Activated CD4-positive, alpha-beta T cell treated with anti-CD3 and anti-CD28 coated beads, Interleukin-2, Interleukin-4, amounts not matched to agents 100 ng/mL and 50 ng/mL, durations not matched to agents 16 hours and 8 hours (primary cell): ENCODE results near the gene KIF26A.

ENCODE experiments used
- DNase-seq: peaks from one replicate; pipeline ENCODE4 v3.0.0-alpha.2; 2020; ENCODE audit warnings: low spot score

Gene KIF26A

GRCh38 chr14:104158827-104159798 lies 20.7 kb downstream of the KIF26A start:
- no peak for DNase-seq

- no peak for DNase-seq
Observed at GRCh38 chr14:104159990-104160389, 21.6 kb downstream of the KIF26A start.

- DNase-seq: no peak
Observed at GRCh38 chr14:104161602-104162367, 23.4 kb downstream of the KIF26A start.

- DNase-seq: no peak
Observed at GRCh38 chr14:104162495-104162894, 24.1 kb downstream of the KIF26A start.

- DNase-seq: no peak
Observed at GRCh38 chr14:104163541-104163940, 25.2 kb downstream of the KIF26A start.

- DNase-seq: no peak
Observed at GRCh38 chr14:104164041-104164440, 25.7 kb downstream of the KIF26A start.

GRCh38 chr14:104164512-104164911 lies 26.1 kb downstream of the KIF26A start:
- no peak for DNase-seq

GRCh38 chr14:104166698-104167097 lies 28.3 kb downstream of the KIF26A start:
- DNase-seq: no peak

GRCh38 chr14:104168603-104169002 lies 30.2 kb downstream of the KIF26A start:
- DNase-seq: no peak

- DNase-seq: no peak
Observed at GRCh38 chr14:104169005-104169698, 30.8 kb downstream of the KIF26A start.

GRCh38 chr14:104169699-104170479 lies 31.5 kb downstream of the KIF26A start:
- DNase-seq: no peak

- DNase-seq: no peak
Observed at GRCh38 chr14:104171029-104171697, 32.8 kb downstream of the KIF26A start.

GRCh38 chr14:104171895-104172294 lies 33.5 kb downstream of the KIF26A start:
- DNase-seq: no peak

- no peak for DNase-seq
Observed at GRCh38 chr14:104172349-104172748, 34.0 kb downstream of the KIF26A start.

GRCh38 chr14:104172880-104173279 lies 34.5 kb downstream of the KIF26A start:
- DNase-seq: no peak

GRCh38 chr14:104174051-104174450 lies 35.7 kb downstream of the KIF26A start:
- DNase-seq: no peak

- no peak for DNase-seq
Observed at GRCh38 chr14:104175041-104175440, 36.7 kb downstream of the KIF26A start.

GRCh38 chr14:104175811-104176210 lies 37.4 kb downstream of the KIF26A start:
- DNase-seq: no peak

- DNase-seq: no peak
Observed at GRCh38 chr14:104176611-104177010, 38.2 kb downstream of the KIF26A start.

GRCh38 chr14:104177411-104177810 lies 39.0 kb downstream of the KIF26A start:
- no peak for DNase-seq

- DNase-seq: no peak
Observed at GRCh38 chr14:104178279-104178678, 39.9 kb downstream of the KIF26A start.
